ENCODE results near the gene MLXIPL.
"Not testable (repeated sequence)": the region's sequence is repeated elsewhere in the genome, so short reads cannot be mapped to it uniquely, and the experiment has no call there.

Gene MLXIPL

GRCh38 chr7:73663033-73663432, 38.7 kb upstream of the MLXIPL start:
- H2AFZ ChIP-seq: no peak overlapping the region
- no peaks in the 10 kb centered on the region for H3K36me3 ChIP-seq (ENCODE audit: control insufficient read depth, insufficient read depth, low read length)
- no peaks in the 10 kb centered on the region for H3K4me1 ChIP-seq
- H3K79me2 ChIP-seq: no peaks in the 10 kb centered on the region
- no peak overlapping the region for H3K9ac ChIP-seq
- H3K27me3 ChIP-seq (ENCODE audit: control insufficient read depth, insufficient read depth, low read length): no peaks in the 10 kb centered on the region
- H3K27ac ChIP-seq: no peak overlapping the region
- H3K9me3 ChIP-seq (ENCODE audit: control insufficient read depth, low read length): no peaks in the 10 kb centered on the region
- TF ChIP-seq CTCF (IDR thresholded peaks at IDR 0.05): no peak
- no peak overlapping the region for H3K4me2 ChIP-seq (ENCODE audit: low read length)
- H3K4me3 ChIP-seq (ENCODE audit: low read depth, low read length): no peak overlapping the region

DNA sequence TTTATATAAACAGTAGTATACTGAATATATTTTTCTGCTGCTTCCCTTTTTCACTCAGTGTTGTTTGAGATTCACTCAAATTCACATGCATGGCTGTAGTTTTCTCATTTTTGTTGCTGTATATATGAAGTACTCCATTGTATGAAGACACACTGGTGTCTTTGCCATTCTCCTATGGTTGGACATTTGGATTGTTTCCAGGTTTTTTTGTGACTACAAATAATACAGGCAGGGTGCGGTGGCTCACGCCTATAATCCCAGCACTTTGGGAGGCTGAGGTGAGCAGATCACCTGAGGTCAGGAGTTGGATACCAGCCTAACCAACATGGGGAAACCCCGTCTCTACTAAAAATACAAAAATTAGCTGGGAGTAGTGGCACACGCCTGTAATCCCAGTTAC, 36.3 kb upstream of the MLXIPL start:
- H3K9me3 ChIP-seq (ENCODE audit: control insufficient read depth, low read length); H3K27me3 ChIP-seq (ENCODE audit: control insufficient read depth, insufficient read depth, low read length): not testable (repeated sequence)

GRCh38 chr7:73659983-73660382, 35.7 kb upstream of the MLXIPL start:
- Histone ChIP-seq H2AFZ (no peak overlapping the region), H3K27me3 (ENCODE audit: control insufficient read depth, insufficient read depth, low read length) (no peaks in the 10 kb centered on the region), H3K79me2 (no peaks in the 10 kb centered on the region), H3K9me3 (ENCODE audit: control insufficient read depth, low read length) (no peaks in the 10 kb centered on the region), H3K4me2 (ENCODE audit: low read length) (no peak overlapping the region), H3K27ac (no peak overlapping the region), H3K4me1 (no peaks in the 10 kb centered on the region), H3K36me3 (ENCODE audit: control insufficient read depth, insufficient read depth, low read length) (no peaks in the 10 kb centered on the region), H3K9ac (no peak overlapping the region), H3K4me3 (ENCODE audit: low read depth, low read length) (no peak overlapping the region)
- no peak for TF ChIP-seq CTCF (IDR thresholded peaks at IDR 0.05)

More for the DNA sequence above, 36.3 kb upstream of the MLXIPL start:
- H3K36me3 ChIP-seq (ENCODE audit: control insufficient read depth, insufficient read depth, low read length); H3K79me2 ChIP-seq; H3K27ac ChIP-seq; H3K4me1 ChIP-seq; H3K4me3 ChIP-seq (ENCODE audit: low read depth, low read length); H3K9ac ChIP-seq; H2AFZ ChIP-seq; H3K4me2 ChIP-seq (ENCODE audit: low read length): not testable (repeated sequence)

DNA sequence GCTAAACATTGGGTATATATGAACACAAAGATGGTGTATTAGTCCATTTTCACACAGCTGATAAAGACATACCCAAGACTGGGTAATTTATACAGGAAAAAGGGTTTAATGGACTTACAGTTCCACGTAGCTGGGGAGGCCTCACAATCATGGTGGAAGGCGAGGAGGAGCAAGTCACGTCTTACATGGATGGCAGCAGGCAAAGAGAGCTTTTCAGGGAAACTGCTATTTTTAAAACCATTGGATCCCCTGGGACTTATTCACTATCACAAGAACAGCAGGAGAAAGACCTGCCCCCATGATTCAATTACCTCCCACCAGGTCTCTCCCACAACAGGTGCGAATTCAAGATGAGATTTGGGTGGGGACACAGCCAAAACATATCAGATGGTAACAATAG, 31.0 kb upstream of the MLXIPL start:
- not testable (repeated sequence) for H3K27me3 ChIP-seq (ENCODE audit: control insufficient read depth, insufficient read depth, low read length)

DNA sequence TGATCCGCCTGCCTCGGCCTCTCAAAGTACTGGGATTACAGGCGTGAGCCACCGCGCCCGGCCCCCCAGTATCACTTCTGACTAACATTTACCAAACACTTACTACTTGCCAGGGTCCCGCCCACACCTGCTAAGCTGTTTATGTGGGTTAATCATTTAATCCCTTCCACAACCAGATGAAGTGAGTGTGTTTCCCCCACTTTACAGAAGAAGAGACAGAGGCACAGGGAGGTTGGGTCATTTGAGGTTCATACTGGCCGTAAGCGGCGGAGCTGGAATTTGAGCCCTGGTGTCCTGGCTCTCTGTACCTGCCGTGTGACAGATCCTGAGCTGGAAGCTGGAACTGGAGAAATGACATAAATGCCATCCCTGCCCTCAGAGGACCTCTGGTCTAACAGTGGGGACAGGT, 28.2 kb upstream of the MLXIPL start:
- Histone ChIP-seq H3K36me3 (ENCODE audit: control insufficient read depth, insufficient read depth, low read length) (no peaks in the 10 kb centered on the region), H3K4me2 (ENCODE audit: low read length) (no peak overlapping the region), H3K4me1 (no peaks in the 10 kb centered on the region), H2AFZ (no peak overlapping the region), H3K27ac (no peak overlapping the region), H3K79me2 (no peaks in the 10 kb centered on the region), H3K4me3 (ENCODE audit: low read depth, low read length) (no peak overlapping the region), H3K9ac (no peak overlapping the region), H3K9me3 (ENCODE audit: control insufficient read depth, low read length) (no peaks in the 10 kb centered on the region), H3K27me3 (ENCODE audit: control insufficient read depth, insufficient read depth, low read length) (no peaks in the 10 kb centered on the region)
- TF ChIP-seq CTCF (IDR thresholded peaks at IDR 0.05): no peak

More for the DNA sequence above, 31.0 kb upstream of the MLXIPL start:
- H3K4me1 ChIP-seq; H2AFZ ChIP-seq; H3K27ac ChIP-seq; H3K4me2 ChIP-seq (ENCODE audit: low read length); H3K79me2 ChIP-seq; H3K36me3 ChIP-seq (ENCODE audit: control insufficient read depth, insufficient read depth, low read length); H3K9ac ChIP-seq; H3K9me3 ChIP-seq (ENCODE audit: control insufficient read depth, low read length); H3K4me3 ChIP-seq (ENCODE audit: low read depth, low read length): not testable (repeated sequence)

DNA sequence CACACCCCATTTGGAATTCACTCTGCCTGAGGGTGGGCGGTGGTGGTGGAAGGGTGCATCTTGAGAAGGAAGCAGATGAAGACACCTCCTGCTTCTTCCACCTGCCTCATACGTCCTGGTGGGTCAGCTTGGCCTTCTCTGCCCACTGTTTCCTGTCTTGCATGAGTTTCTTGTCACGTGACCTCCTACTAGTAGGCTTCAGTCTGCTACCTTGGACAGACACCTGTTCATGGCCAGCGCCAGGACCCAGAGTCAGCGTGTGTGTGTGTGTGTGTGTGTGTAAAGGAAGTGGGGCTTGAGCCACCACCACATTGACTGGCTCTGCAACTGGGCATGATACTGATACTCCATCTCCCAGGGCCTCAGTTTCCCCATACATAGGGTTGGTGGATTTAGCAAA, 26.2 kb upstream of the MLXIPL start:
- Histone ChIP-seq H3K4me1 (no peaks in the 10 kb centered on the region), H3K27ac (no peak overlapping the region), H2AFZ (no peak overlapping the region), H3K36me3 (ENCODE audit: control insufficient read depth, insufficient read depth, low read length) (no peaks in the 10 kb centered on the region), H3K27me3 (ENCODE audit: control insufficient read depth, insufficient read depth, low read length) (no peaks in the 10 kb centered on the region), H3K9ac (no peak overlapping the region), H3K4me3 (ENCODE audit: low read depth, low read length) (no peak overlapping the region), H3K9me3 (ENCODE audit: control insufficient read depth, low read length) (no peaks in the 10 kb centered on the region), H3K79me2 (no peaks in the 10 kb centered on the region), H3K4me2 (ENCODE audit: low read length) (no peak overlapping the region)
- TF ChIP-seq CTCF (IDR thresholded peaks at IDR 0.05): no peak
